Measurements from ENCODE around the gene FAM131A. TPM values are rescaled to one million over a fixed set of nuclear protein-coding genes. Genes with fewer than 3 reads are reported as not detected.

FAM131A gene
- total and polyA plus RNA-seq, 10 of the 15 experiments (the other 5 are each of a cell fraction or from before 2014, with no cell fraction given): 0.31 to 4.5 (median 1.5) TPM

GRCh38 chr3:184295771-184296170 is 41.6 kb upstream of the FAM131A start:
- Histone ChIP-seq H4K20me1 (ENCODE audit: control insufficient read depth, insufficient read depth) (no peaks in the 10 kb centered on the region), H3K9ac (ENCODE audit: control insufficient read depth, insufficient read depth, low read length) (no peak overlapping the region), H3K4me2 (ENCODE audit: control insufficient read depth, insufficient read depth) (no peak overlapping the region), H3K9me3 (replicated peaks; ENCODE audit: control insufficient read depth, insufficient read depth, low read length) (no peaks in the 10 kb centered on the region), H3K36me3 (ENCODE audit: control insufficient read depth in 2 of 2, insufficient read depth in 2 of 2, low read length in 1 of 2) (no peaks in the 10 kb centered on the region), H3K79me2 (ENCODE audit: control insufficient read depth, insufficient read depth, low read length) (peaks cover 17% of the 10 kb centered on the region), H2AFZ (ENCODE audit: control insufficient read depth, low read depth, low read length) (no peak overlapping the region), H3K27me3 (replicated peaks in 1 of 2; ENCODE audit: control insufficient read depth in 2 of 2, insufficient read depth in 2 of 2, low read length in 1 of 2) (no peaks in the 10 kb centered on the region), H3K4me1 (ENCODE audit: control insufficient read depth, insufficient read depth, low read length) (peaks cover 3% of the 10 kb centered on the region), H3K4me3 (no peak overlapping the region), H3K27ac (ENCODE audit: control insufficient read depth, insufficient read depth) (no peak overlapping the region)
- FAIRE-seq (no peak), ATAC-seq (no peak), DNase-seq (ENCODE audit: low read depth, low spot score) (no peak)
- ChIA-PET RAD21 (ENCODE audit: unreplicated experiment) (no interaction called here), SMC1A (ENCODE audit: uncharacterized antibody, unreplicated experiment) (no interaction called here), CTCF (no interaction called here), POLR2A (no interaction called here)
- no peak for TF ChIP-seq POU2F2 (IDR thresholded peaks at IDR 0.05; ENCODE audit: borderline replicate concordance, low read depth, low read length)
- TF ChIP-seq ZNF687 (IDR thresholded peaks at IDR 0.05): no peak
- no peak for TF ChIP-seq FOXM1 (IDR thresholded peaks at IDR 0.05; ENCODE audit: low read depth, low read length)
- intact Hi-C loops (cut with micrococcal nuclease; ENCODE audit: unreplicated experiment): loop anchor here (5.0 kb wide), 1 partner anchor 43 kb away; no protein-coding TSS in a partner anchor
- 27% methylated on average over 3 of the region's 3 CpGs for WGBS (ENCODE audit: insufficient coverage, insufficient replicate concordance, low lambda C conversion rate, missing lambda C conversion rate)
- BruUV-seq (replicated peaks): no TSS peak
- in situ Hi-C loops (cut with MboI): no loop called here

- H3K4me1 ChIP-seq (ENCODE audit: control insufficient read depth, insufficient read depth, low read length): peaks cover 3% of the 10 kb centered on the region
- H3K36me3 ChIP-seq (ENCODE audit: control insufficient read depth in 2 of 2, insufficient read depth in 2 of 2, low read length in 1 of 2): peaks cover 0 to 4% of the 10 kb centered on the region in 2 experiments; a peak in 2 of 4 replicates
- intact Hi-C loops (cut with micrococcal nuclease; ENCODE audit: unreplicated experiment): loop anchor here (5.0 kb wide), 1 partner anchor 44 kb away; no protein-coding TSS in a partner anchor
- FAIRE-seq (no peak), DNase-seq (ENCODE audit: low read depth, low spot score) (no peak), ATAC-seq (no peak)
- ChIA-PET SMC1A (ENCODE audit: uncharacterized antibody, unreplicated experiment) (no interaction called here), POLR2A (no interaction called here), CTCF (no interaction called here), RAD21 (ENCODE audit: unreplicated experiment) (no interaction called here)
- WGBS (ENCODE audit: insufficient coverage, insufficient replicate concordance, low lambda C conversion rate, missing lambda C conversion rate): 52% methylated on average over 7 of the region's 7 CpGs
- no peak overlapping the region for H3K27ac ChIP-seq (ENCODE audit: control insufficient read depth, insufficient read depth)
- no peak overlapping the region for H3K9ac ChIP-seq (ENCODE audit: control insufficient read depth, insufficient read depth, low read length)
- peaks cover 18% of the 10 kb centered on the region for H3K79me2 ChIP-seq (ENCODE audit: control insufficient read depth, insufficient read depth, low read length)
- no peaks in the 10 kb centered on the region for H4K20me1 ChIP-seq (ENCODE audit: control insufficient read depth, insufficient read depth)
- in situ Hi-C loops (cut with MboI): no loop called here
- no peak overlapping the region for H3K4me3 ChIP-seq
- H3K9me3 ChIP-seq (replicated peaks; ENCODE audit: control insufficient read depth, insufficient read depth, low read length): no peaks in the 10 kb centered on the region
- BruUV-seq (replicated peaks): no TSS peak
- no peaks in the 10 kb centered on the region for H3K27me3 ChIP-seq (replicated peaks in 1 of 2; ENCODE audit: control insufficient read depth in 2 of 2, insufficient read depth in 2 of 2, low read length in 1 of 2)
- no peak overlapping the region for H2AFZ ChIP-seq (ENCODE audit: control insufficient read depth, low read depth, low read length)
- no peak overlapping the region for H3K4me2 ChIP-seq (ENCODE audit: control insufficient read depth, insufficient read depth)
- TF ChIP-seq IKZF2 (IDR thresholded peaks at IDR 0.05) (no peak), EP300 (IDR thresholded peaks at IDR 0.05; ENCODE audit: borderline replicate concordance in 1 of 2, control insufficient read depth in 1 of 2, low read depth in 2 of 2, low read length in 2 of 2) (no peak), PAX5 (IDR thresholded peaks at IDR 0.05; ENCODE audit: borderline replicate concordance, low read depth, low read length) (no peak), YY1 (IDR thresholded peaks at IDR 0.05; ENCODE audit: low read depth, low read length) (no peak), JUND (IDR thresholded peaks at IDR 0.05; ENCODE audit: low read depth, low read length) (no peak), MTA2 (IDR thresholded peaks at IDR 0.05; ENCODE audit: low read depth) (no peak), CREB1 (IDR thresholded peaks at IDR 0.05; ENCODE audit: low read depth) (no peak), MAX (IDR thresholded peaks at IDR 0.05; ENCODE audit: low read depth, low read length) (no peak), CBFB (IDR thresholded peaks at IDR 0.05; ENCODE audit: low read depth) (no peak), ATF2 (IDR thresholded peaks at IDR 0.05; ENCODE audit: low read length) (no peak), FOS (IDR thresholded peaks at IDR 0.05; ENCODE audit: borderline replicate concordance, extremely low read depth, insufficient read length) (no peak)
Measured at GRCh38 chr3:184296616-184297015, 40.8 kb upstream of the FAM131A start.
